Renal cortex interstitium (tissue), 15 donors: ENCODE results near the gene TREM1. TPM values are rescaled to one million over a fixed set of nuclear protein-coding genes. Genes with fewer than 3 reads are reported as not detected.

Experiments
- DNase-seq, 11 donors: peaks; one replicate each; pipeline ENCODE4 v3.0.0-alpha.2; 2013; ENCODE audit warnings: low read depth in 9 of 11, low spot score in 4 of 11; ENCODE audit errors: extremely low read depth in 1 of 11
- long read RNA-seq, 16 experiments: transcript quantifications; one replicate each; lab custom pipeline, GENCODE V29; 2026
- polyA plus RNA-seq, 3 donors: library from polyadenylated mRNA; unstranded; fragments of 120-200 nt; gene quantifications; one replicate each; pipeline ENCODE4 v1.2.1, GENCODE V29; 2013; ENCODE audit not compliant: insufficient read length in 3 of 3

The TREM1 gene
- polyA plus RNA-seq: under 1 TPM; 0.07 to 0.42 (median 0.38) TPM
- long read RNA-seq, donor 1: 0 reads
- long read RNA-seq, donor 2, partial matches to known transcripts: 0 of 1 reads
- long read RNA-seq, donor 2, other reads (novel, unspliced or antisense): 0 of 1 reads
- long read RNA-seq, donor 3: 0 reads
- long read RNA-seq, donor 4: 0 reads
- long read RNA-seq, donor 5: 0 reads
- long read RNA-seq, donor 6: 0 reads
- long read RNA-seq, donor 7: 0 reads
- long read RNA-seq, donor 8: 0 reads
- long read RNA-seq, donor 9: 0 reads
- long read RNA-seq, donor 10: 0 reads
- long read RNA-seq, donor 11: 0 reads
- long read RNA-seq, donor 12: 0 reads
- long read RNA-seq, donor 13: 0 reads
- long read RNA-seq, donor 14: 0 reads
- long read RNA-seq, donor 15: 0 reads
- long read RNA-seq, donor 16: 0 reads

DNA sequence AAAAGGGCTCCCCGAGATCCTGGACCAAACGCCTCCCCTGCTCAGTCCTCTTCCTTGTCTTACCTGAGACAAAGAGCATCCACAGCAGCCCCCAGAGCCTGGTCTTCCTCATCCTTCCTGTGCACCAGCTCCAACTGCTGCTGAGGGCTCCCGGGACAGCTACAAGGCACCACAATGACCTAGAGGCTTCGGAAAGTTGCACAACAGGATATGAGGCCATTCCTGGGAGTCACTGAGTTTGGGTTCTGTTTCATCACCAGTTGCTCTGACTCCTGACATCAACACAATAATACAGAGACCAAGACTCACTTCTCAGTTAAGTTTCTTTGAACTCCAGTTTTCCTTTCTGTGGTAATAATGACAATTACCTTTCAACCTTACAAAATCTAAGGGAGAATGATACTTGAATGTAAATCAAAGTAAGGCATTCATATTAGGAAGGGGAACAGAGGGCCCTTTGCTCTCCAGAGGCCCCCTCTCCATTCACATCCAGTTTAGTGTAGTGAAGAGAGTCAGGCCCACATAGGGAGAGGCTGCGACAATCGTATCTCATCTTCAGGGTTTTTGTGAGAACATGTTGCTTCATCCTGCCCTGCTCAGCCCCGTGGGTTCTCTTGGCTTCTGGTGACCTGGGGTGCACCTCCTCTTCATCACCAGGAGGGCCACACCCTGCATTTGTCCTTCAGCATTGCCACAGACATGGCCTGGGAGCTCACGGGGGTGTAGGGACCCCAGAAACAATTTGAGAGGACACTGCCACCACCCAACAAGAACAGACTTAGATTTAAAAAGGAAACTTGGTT lies at the start of gene TREM1:
Gene TREM1, minus strand, starts transcription at position 139 of the 803 bp plus-strand sequence. Its CDS starts 27 bp downstream, at position 112.
- no peak for DNase-seq

DNA sequence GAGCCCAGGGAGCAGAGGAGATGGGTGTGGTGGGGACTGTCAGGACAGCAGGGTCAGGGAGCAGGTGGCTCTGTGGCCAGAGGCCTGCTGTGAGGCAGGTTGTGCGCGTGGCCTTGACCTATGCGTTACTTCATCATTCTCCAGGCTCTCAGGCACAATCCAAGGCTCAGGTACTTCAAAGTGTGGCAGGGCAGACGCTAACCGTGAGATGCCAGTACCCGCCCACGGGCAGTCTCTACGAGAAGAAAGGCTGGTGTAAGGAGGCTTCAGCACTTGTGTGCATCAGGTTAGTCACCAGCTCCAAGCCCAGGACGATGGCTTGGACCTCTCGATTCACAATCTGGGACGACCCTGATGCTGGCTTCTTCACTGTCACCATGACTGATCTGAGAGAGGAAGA lies 49.5 kb upstream of the TREM1 start:
- DNase-seq: no peak

DNA sequence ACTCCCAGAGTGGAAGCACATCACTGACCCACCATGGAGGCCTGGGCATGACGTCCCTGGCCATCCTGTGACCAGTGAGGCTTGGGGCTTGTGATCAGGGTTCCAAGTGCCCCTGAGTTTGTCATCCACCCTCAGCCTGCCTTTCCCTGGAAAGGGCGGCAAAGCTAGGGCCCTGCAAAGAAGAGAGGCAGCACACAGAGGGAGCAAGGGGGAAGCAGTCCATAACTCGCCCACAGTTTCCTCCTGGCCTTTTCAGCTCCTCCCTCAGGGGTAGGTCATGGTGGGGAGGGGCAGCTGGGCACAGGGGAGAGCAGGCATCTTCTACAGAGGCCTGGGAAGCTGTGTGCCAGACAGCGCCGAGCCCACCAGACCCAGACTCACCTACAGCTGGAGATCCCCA lies 48.8 kb upstream of the TREM1 start, which contains the start of gene NCR2:
Gene NCR2, plus strand, starts transcription at position 313 of the 400 bp plus-strand sequence. CDS start 269 bp downstream, outside the sequence.
- DNase-seq: no peak

GRCh38 chr6:41334482-41335040 lies 48.1 kb upstream of the TREM1 start:
- DNase-seq: no peak

GRCh38 chr6:41332842-41333736 lies 46.6 kb upstream of the TREM1 start:
- no peak for DNase-seq

DNA sequence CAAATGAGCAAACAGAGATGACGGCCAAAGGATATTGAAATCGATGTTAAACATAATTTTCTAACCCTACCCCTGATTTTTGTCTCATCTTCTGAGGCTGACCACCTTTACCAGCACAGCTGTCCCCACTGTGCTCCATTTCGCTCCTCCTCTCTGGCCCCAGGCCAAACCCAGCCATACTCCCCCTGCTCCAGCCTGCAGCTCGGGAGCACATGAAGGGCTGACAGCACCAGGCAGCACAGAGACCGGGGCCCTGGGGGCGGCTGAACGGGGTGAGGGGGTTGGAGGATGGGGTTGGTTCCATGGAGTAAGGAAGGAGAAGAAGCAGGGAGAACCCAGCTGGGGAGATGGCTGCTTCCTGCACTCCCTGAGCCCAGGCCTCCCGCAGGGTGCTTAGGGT lies 45.8 kb upstream of the TREM1 start:
- DNase-seq: no peak

- no peak for DNase-seq
Measured at GRCh38 chr6:41331401-41332150, 45.1 kb upstream of the TREM1 start.

- DNase-seq: no peak
Measured at GRCh38 chr6:41327177-41327576, 40.7 kb upstream of the TREM1 start.

- DNase-seq: no peak
Measured at GRCh38 chr6:41326092-41326491, 39.6 kb upstream of the TREM1 start.

- DNase-seq: no peak
Measured at GRCh38 chr6:41325446-41326066, 39.1 kb upstream of the TREM1 start.

GRCh38 chr6:41321183-41321582 lies 34.7 kb upstream of the TREM1 start:
- no peak for DNase-seq

DNA sequence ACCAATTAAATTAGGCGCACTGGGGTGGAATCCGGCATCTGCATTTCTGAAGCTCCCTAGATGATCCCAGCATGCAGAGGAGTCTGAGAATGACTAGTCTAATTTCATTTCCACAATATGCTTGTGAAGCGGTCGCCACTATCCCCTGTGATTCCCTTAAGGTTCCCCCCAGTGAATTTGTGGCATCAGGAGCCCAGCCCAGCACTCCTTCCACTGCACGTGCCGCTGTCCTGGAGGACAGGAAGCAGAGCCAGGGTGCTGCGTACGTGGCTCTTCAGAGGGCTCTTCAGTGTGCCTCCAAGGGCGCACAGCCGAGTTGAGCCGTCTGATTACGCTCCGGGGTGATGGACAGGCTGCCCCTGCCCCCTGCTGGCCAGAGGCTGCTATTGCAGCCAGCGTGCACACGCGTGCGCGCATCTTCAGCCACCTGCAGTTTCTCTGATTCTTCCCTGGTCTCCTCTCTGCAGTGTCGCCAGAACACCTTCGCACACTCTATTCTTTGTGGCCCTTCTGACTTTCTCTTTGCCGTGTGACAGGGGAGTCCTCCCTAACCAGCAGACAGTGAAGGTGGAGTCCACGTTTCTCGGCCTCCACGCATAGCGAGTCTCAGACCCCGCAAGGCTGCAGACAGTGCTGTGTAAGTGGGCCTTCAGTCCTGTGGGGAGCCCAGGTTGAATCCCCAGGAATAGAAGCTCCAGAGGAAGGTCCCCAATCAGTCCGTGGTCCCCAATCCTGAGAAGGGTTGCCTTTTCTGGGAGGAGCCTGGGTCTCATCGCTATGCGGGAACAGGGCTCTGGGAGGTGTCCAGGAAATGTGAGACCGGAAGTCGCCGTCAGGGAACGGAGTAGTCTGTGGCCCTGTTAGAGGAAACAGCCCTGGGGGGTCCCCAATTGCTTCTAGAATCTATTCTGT lies 32.4 kb upstream of the TREM1 start:
- DNase-seq: peak; percentile 57 to 72 (median 67)

- peak in 2 of 11 donors; percentile 30 to 37 for DNase-seq
Measured at GRCh38 chr6:41318261-41318653, 31.8 kb upstream of the TREM1 start.

GRCh38 chr6:41315943-41316620 lies 29.6 kb upstream of the TREM1 start:
- DNase-seq: no peak

GRCh38 chr6:41315203-41315602 lies 28.7 kb upstream of the TREM1 start:
- DNase-seq: no peak

DNA sequence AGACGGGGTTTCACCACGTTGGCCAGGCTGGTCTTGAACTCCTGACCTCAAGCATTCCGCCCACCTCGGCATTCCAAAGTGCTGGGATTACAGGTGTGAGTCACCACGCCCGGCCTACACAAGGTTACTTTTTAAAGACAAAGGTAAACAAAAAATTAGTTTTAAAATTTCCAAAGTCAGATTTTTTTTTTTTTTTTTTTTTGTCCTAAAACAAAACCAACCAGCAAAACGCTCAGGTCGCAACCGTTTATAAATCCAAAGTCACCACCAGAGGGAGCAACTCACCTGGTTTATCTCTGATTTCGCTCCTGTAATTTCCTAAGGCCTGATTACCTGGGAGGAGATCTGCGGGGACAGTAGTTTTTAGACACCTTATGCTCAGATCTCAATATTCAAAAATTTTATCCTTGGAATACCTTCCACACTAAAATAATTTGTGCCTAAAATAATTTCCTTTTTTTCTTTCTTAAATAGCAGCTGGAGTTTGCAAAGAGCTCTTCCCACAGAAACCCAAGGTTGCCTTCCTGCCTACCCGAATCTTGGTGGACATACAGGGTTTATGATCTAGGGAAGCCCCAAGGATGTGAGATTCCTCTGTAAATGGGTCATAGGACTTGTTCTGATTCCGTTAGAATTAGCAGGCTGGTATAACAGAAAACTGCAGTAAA lies 19.8 kb upstream of the TREM1 start:
- peak in 9 of 11 donors; percentile 28 to 66 (median 53) for DNase-seq
